WI38 (cell line): ENCODE results near the gene MAMLD1.

Source experiments
- H3K4me3 ChIP-seq: 2 replicates; pipeline ENCODE4 v1.5.1; 2011; ENCODE audit warnings: low read depth, mild to moderate bottlenecking, control low read depth, low read length
- TF ChIP-seq, protein P1 (sequence below): IDR thresholded peaks from 2 replicates; pipeline ENCODE4 v1.5.1; 2012; ENCODE audit warnings: low read depth, mild to moderate bottlenecking, control low read depth, low read length

MAMLD1 gene

DNA sequence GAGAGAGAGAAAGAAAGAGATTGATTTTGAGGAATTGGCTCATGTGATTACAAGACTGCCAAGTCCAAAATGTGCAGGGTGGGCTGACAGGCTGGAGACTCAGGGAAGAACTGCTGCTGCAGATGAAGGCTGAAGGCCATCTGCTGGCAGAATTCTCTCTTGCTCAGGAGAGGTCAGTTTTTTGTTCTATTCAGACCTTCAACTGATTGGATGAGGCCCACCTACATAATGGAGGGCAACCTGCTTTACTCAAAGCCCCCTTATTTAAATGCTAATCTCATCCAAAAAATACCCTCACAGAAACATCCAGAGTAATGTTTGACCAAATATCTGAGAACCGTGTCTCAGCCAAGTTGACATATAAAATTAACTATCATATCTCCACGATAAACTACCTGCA lies 38.2 kb upstream of the MAMLD1 start:
- TF ChIP-seq, protein P1, sequence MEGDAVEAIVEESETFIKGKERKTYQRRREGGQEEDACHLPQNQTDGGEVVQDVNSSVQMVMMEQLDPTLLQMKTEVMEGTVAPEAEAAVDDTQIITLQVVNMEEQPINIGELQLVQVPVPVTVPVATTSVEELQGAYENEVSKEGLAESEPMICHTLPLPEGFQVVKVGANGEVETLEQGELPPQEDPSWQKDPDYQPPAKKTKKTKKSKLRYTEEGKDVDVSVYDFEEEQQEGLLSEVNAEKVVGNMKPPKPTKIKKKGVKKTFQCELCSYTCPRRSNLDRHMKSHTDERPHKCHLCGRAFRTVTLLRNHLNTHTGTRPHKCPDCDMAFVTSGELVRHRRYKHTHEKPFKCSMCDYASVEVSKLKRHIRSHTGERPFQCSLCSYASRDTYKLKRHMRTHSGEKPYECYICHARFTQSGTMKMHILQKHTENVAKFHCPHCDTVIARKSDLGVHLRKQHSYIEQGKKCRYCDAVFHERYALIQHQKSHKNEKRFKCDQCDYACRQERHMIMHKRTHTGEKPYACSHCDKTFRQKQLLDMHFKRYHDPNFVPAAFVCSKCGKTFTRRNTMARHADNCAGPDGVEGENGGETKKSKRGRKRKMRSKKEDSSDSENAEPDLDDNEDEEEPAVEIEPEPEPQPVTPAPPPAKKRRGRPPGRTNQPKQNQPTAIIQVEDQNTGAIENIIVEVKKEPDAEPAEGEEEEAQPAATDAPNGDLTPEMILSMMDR: no peak

DNA sequence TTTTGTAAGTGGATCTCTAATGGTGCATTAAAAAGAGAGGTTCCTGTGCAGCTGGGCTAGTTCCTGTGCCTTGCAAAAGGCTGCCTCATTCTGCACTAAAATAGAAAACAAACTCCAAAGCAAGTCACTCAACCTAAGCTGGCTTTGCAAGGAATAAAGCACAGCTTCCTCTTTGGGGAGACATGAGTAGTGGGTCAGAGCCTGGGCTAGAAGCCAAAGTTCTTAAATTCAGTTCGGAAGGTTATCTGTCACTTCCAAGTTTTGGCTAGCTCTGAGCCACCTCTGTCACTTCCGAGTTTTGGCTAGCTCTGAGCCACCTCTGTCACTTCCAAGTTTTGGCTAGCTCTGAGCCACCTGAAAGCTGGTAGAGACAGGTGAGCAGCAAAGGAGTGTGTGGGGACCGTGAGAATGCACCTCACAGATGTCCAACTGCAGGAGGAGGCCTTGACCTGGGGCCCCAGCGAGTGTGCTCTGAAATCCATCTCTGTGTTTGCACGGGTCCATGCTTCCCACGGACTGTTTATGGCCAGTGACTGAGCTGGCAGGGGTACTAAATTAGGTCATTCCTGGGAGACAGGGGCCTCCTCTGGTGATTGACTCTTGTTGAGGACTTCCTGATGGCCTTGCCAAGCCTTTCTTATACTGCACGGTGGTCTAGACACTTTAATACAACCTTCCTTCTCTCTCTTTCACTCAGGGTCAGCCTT lies 36.4 kb upstream of the MAMLD1 start:
- H3K4me3 ChIP-seq: no peak overlapping the region
- TF ChIP-seq, protein P1: no peak

More for the DNA sequence above, 38.2 kb upstream of the MAMLD1 start:
- H3K4me3 ChIP-seq: no peak overlapping the region

DNA sequence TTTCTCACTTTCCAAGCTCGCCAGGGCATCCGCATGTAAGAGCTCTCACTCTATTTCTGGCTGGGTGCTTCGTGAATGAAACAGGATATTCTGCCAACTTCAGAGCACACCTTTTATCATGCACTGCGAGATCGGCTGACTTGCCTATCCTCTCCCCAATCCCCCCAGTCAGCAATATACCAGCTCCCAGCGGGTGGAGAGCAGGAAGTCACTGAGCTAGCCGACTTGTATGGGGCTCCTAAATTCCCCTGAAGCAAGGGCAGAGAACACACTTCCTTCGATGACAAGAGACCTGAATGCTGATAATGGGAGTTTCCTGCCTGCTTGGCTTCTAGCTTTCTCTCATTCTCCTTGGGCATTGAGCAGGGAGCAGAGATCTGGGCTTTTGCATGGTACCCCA lies 33.8 kb upstream of the MAMLD1 start:
- TF ChIP-seq, protein P1: no peak
- H3K4me3 ChIP-seq: no peak overlapping the region

DNA sequence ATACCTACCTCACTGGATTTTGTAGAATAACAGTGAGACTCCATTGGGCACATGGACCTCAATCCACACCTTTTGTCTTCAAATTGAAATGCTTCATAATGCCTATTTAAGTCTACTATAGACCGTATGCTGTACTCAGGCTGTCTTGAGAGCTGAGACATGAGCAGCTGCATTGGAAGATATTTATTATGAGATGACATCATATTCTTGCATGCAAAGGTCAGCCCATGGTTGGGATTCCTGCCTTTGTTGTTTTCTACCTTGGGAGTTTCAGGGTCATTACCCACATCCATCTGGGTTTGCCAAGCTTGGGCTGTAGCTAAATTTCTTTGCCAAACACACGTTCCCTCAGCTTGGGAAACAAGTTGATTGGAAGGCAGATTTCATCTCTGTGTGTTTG lies 33.2 kb upstream of the MAMLD1 start:
- TF ChIP-seq, protein P1: no peak

DNA sequence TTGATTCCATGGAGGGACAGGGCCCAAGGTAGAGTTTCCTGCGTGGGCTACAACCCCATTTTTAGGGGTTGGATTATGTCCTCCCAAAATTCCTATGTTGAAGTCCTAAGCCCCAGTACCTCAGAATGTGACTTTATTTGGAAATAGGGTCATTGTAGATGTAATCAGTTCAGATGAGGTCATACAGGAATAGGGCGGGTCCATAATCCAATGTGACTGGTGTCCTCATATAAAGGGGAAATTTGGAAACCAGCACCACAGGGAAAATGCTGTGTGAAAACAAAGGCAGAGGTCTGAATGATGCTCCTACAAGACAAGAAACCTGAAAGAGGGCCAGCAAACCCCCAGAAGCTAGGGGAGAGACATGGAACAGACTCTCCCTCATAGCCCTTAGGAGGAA lies 31.1 kb upstream of the MAMLD1 start:
- TF ChIP-seq, protein P1: no peak

More for the DNA sequence above, 33.2 kb upstream of the MAMLD1 start:
- H3K4me3 ChIP-seq: no peak overlapping the region

DNA sequence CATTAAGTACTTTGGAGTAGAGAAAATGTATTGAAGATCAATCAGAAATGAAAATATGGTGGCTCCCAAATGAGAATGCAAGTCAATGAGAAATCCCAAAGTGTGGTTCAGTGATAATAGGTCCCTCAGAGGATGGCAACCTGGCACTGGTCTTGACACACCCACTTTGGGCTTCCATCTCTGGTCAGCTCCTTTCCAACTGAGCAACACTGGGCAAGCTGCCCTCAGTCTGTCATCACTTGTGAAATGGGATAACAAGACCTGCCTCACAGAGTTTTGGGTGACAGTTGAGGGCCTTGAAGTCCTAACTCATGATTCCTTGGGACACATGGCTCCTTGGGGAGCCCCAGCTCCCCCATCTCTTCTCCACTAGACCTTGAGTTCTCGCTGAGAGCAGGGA lies 29.0 kb upstream of the MAMLD1 start:
- H3K4me3 ChIP-seq: no peak overlapping the region
- TF ChIP-seq, protein P1: no peak

More for the DNA sequence above, 31.1 kb upstream of the MAMLD1 start:
- H3K4me3 ChIP-seq: no peak overlapping the region

DNA sequence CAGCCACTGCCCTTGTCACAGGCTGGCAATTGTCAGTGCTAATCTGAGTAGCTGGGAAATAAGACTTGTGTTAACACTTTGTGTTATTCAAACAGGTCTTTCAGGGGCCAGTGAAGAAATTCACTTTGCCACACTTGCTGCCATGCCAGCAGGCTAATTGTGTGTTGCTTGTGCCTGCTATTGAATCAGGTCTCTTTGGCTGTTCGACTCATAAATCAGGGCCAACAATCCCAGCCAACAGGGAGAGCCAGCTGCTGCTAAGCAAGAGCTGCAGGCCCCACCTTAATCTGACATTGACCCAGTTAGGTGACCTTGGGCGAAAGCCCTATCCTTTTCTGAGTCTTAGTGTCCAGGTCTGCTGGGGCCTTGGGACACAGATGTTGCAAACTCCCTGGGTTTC lies 28.1 kb upstream of the MAMLD1 start:
- TF ChIP-seq, protein P1: no peak

More for the DNA sequence above, 28.1 kb upstream of the MAMLD1 start:
- H3K4me3 ChIP-seq: no peak overlapping the region
